IPS-NIHi11 (cell line): ENCODE results near the gene PLCB4.
"Not testable (repeated sequence)": the region's sequence is repeated elsewhere in the genome, so short reads cannot be mapped to it uniquely, and the experiment has no call there.

Source experiments
- DNase-seq: peaks from one replicate; pipeline ENCODE4 v3.0.0; 2012; ENCODE audit warnings: mixed read lengths, low spot score

Gene PLCB4

DNA sequence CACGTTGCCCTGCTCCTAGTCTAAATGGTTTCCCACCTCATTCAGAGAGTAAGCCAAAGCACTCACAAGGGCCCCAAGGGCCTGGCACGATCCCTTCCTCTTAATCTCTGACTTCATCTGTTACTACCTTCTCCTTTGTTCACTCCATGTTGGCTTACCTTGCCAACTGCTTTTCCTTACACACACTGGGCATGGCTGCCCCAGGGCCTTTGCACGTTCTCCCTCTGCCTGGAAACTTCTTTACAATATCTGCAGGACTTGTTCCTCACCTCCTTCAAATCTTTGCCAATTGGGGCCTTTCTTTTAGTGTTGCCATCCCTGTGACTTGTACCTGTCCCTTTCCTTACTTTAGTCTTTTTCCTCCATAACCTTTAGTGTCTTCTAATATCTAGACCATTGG lies 73.9 kb downstream of the PLCB4 start:
- DNase-seq, result no peak

DNA sequence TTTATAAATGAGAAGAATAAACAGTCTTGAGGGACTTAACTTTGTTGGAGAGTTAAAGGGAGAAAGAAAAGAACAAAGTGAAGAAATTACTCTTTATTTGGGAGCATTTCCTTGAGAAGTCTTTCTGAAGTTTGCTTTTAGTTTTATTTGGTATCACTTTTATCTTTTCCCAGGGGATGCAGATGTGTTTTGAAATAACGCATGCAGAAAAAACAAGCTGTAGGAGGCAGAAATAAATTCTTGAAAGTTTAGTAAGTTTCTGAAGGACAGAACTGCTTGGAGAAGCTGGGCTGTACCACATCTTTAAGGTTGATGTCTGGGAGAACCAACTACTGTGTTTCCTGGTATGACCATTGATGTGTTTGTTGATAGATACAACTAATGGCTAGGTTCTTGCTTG lies 75.0 kb downstream of the PLCB4 start:
- DNase-seq, result no peak

DNA sequence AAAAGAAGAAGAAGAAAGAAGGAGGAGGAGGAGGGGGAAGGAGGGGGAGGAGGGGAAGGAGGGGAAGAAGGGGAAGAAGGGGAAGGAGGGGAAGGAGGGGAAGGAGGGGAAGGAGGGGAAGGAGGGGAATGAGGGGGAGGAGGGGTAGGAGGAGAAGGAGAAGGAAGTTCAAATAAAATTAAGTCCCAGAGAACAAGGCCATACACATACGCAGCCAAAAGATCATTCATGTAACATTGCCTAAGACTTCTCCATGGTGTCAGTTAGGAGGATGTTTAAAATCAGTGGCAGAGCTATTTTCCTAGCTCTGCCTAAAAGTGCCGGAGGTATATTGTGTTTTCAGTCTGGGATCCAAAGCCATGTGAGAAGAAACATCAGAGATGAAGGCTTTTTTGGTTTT lies 75.8 kb downstream of the PLCB4 start:
- DNase-seq, result no peak

DNA sequence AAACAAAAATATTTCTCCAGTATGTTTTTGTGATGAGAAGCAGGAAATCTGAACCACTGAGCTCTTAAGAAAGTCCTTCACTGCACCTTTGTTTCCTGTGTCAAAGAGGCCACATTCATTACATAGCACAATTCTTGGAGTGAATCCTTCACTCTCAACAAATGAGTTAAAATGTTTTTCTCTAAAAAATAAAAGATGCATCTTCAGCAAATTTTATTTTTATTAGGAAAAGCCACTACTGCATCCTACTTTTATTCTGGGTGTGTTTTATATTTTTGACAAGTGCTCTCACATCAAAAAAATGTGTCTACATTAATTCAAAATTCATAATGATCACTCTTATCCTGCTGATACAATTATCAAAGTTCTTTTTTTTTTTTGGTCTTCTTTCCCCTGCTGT lies 76.3 kb downstream of the PLCB4 start:
- no peak for DNase-seq

DNA sequence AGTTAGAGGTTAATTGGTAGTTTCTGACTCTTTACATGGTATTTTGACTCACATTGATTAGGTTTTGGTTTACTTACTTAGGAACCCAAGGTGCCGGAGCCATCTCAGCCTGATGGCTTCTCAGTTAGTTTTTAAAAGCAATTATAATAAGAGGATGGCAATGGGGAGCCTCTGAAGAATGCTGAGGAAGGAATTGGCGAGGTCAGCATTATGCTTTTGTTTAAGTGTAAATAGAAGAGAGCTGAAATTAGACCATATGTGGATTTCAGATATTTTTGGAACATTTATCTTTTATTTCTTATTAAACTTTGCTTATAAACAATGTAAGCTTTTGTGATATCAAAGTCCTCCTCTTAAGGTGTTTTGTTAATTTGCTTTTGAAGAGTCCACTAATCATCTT lies 77.8 kb downstream of the PLCB4 start:
- no peak for DNase-seq

DNA sequence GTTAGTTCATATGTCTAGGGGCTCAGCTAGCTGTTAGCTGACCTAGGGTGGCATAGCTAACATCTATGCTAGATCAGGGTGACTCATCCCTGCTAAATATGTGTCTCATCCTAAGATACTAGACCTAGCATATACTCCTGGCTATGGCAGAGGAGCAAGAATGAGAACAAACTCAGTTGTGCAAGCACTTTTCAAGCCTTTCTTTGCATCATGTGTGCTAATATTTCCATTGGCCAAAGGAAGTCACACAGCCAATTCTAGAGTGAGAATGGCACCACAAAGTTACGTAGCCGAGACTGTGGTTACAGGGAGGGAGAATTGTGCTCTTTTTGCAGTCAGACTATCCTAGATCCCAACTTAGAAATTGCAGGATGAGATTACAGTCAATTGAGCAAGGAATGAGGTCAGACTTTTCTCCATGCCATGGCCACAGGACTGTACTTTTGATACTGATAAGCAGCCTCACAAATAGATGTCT lies 78.7 kb downstream of the PLCB4 start:
- DNase-seq, result no peak

DNA sequence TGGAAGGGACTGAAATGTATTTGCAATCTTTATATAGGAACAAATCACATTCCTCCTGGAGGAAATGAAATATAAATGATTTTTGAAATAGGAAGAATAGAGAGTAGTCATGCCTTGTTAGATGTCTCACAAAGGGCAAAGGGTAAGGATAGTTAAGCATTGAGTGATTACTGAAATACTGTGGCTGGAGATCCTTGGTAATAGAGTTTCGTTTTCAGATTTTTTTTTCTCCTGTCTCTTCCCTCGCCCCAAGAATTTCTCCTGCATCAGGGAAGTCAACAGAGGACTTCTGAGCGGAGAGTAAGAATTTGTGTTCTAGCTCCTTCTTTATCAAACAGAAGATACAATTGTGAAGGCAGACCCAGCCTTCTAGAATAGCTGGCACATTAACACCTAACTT lies 79.4 kb downstream of the PLCB4 start:
- no peak for DNase-seq

DNA sequence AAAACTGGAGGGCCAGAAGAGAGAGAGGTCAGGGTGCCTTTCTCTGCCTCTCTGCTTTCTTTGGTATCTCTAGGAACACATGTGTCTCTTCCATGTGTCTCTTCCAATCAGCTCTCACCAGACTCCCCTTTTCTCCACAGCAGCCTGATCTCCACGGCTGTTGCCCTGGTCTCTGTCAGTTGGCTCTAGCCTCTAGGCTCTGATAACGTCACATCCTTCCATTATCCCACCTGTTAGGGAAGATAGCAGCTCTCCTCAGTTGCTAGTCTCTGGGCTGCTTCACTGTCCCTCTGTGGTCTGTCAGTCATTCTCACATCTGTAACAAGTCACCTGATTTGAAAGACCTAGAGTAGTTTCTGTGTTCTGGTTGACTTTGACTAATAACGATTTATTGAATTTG lies 80.2 kb downstream of the PLCB4 start:
- DNase-seq, result no peak

DNA sequence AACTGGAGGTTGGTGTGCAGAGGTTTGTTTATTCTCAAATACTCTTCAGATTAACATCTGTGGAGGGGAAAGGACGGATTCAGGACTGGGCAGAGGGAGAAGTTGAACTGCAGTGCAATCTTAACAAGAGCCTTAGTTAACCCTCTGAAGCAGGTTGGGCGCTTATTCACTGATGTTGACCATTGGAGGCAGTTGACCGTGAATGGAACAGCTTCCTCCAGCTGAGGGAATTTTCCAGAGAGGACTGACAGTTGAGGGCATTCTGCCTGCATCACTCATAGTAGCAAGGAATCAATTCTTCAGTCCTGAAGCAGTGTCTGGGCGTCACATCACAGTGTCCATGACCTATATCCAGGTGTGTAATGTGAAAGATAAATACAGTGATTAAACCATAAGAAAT lies 80.9 kb downstream of the PLCB4 start:
- no peak for DNase-seq

DNA sequence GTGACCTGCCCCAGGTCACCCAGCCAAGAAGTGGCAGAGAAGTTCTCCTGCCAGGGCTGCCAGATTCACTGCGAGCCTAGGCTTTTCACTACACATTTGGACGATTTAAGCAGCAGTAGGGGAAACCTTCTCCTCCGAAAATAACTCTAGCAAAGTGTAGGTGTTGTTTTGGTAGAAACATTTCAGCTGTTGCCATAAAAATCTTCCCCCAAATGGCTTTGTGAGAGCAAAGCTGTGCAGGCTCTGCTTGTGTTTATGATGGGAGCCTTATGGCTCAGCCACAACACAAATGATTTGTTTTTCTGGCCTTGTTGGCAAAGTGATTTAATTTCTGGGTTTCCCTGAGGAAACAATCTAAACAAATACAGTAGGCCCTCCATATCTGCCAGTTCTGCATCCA lies 81.8 kb downstream of the PLCB4 start:
- no peak for DNase-seq

DNA sequence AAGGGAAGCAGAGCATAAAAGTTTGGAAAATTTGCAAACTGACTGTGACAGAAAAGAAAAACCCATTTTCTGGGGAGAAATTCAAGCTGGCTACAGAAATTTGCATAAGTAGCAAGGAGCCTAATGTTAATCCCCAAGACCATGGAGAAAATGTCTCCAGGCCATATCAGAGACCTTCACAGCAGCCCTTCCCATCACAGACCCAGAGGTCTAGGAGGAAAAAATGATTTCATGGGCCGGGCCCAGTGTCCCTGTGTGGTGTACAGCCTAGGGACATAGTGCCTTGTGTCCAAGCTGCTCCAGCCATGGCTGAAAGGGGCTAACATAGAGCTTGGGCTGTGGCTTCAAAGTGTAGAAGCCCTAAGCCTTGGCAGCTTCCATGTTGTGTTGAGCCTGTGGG lies 83.3 kb downstream of the PLCB4 start:
- DNase-seq, result not testable (repeated sequence)

DNA sequence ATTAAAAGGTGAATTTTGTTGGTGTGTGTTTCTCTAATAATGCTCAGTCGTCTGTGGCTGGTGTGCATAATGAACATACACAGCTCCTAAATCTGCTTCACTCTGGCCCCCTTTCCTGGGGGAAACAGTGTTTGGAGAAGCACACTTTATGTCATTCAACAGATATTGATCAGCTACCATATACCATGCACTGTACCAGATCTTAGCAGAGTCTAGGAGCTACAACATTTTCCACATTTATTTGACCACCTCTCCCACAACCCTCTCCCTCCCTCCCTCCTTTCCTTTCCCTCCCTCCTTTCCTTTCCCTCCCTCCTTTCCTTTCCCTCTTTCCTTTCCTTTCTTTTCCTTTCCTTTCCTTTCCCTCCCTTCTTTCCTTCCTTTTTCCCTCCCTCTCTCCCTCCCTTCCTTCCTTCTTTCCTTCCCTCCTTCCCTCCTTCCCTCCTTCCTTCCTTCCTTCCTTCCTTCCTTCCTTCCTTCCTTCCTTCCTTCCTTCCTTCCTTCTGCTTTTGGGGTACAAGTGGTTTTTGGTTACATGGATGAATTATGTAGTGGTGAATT lies 85.7 kb downstream of the PLCB4 start:
- no peak for DNase-seq

DNA sequence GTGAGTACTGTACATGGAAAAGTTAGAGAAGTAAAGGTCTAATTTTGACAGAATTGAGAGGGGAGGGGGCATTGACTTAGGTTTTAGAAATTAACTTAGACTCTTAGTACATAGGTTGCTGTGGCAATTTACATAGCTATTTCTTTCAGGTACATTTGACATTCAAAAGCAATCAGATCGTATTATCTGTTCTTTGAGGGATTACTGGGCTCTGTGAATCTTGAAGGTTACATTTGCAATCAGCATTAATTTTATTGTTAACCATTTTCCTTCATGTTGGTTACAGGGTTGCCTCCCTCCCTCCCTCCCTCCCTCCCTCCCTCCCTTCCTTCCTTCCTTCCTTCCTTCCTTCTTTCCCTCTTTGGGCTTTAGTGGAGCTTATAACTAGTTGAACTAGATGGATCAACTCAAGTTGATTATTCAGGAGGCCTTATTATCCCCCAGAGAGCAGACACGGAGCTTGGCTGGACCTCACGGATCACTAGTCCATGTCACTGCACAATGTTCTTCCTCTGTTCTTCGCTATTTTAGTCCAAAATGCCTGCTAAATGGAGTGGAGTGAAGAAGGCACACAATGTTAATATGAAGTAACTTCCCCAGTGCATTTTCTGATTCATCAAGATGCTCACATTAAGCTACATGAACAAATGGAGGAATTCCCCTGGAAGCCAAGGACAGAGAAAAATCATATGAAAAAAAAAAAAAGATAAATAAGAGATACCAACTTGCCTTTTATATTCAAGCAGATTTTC lies 87.8 kb downstream of the PLCB4 start:
- DNase-seq, result no peak

DNA sequence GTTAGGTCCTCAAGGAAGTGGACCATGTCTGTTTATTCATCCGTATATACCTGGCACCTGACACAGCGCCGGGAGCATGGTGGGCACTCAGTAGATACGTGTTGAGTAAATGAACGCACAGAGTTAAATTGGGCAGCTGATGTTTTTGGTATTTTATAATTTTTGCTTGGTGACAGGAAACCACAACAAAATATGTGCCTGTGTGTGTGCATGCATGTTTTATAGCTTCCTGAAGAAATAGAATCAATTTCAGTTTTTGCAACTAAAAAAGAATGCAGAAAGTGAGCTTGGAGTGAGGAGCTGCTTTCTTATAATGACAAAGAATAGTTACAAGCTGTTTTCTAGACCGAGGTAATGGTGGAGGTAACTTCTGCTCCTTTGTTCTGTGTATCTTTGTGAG lies 91.4 kb downstream of the PLCB4 start:
- DNase-seq, result no peak

DNA sequence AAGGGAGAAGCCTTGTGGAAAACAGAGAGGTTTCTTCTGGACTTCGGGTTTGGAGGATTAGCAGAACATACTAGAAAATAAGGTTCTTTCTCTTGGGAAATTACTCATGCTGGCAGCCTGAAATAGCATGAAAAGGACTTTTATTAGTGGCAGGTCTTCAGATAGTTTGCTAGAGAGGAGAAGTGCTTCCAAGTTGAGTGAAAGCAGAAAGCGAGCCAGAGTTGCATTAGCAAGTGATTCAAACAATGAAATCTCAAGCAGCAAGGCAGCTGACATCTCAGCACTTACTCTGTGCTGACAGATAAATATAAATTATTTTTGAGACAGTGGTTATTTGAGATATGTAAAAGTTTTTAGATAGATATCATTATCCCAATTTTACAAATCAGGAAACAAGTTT lies 91.9 kb downstream of the PLCB4 start:
- no peak for DNase-seq

DNA sequence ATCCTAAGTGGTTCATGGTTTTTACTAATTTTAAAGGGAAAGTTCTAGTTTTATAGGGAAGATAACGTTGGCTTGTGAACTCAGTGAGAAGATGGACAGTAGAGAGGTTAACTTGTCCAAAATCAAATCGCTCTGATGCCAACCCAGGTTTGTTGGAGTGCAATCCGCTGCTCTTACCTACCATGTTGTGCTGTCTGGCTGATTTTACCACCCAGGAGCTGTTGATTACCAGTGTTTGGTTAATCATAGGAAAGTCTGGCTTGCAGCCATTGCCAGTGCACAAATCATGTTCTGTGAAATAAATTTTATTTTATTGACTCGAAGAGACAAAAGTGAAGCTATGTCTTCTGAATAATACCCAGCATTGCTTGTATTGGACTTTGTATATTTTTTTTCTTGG lies 92.4 kb downstream of the PLCB4 start:
- no peak for DNase-seq

DNA sequence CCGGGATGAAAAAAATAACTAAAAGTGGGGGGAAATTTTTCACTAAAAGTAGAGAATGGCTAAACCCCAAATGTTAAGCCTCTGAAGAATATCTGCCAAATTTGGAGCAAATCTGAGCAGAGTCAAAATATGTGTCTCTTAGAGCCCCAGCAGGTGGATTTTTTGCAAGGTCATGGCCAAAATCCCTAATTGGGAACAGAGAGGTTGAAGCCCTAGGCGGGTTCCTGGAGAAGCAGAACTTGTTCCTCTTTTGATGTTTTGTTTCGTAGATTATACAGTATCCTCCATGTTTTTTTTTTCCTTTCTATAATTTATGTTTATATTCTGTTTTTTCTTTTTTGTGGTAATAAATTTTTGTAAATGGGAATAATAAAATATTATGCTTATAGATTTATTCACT lies 94.4 kb downstream of the PLCB4 start:
- no peak for DNase-seq

DNA sequence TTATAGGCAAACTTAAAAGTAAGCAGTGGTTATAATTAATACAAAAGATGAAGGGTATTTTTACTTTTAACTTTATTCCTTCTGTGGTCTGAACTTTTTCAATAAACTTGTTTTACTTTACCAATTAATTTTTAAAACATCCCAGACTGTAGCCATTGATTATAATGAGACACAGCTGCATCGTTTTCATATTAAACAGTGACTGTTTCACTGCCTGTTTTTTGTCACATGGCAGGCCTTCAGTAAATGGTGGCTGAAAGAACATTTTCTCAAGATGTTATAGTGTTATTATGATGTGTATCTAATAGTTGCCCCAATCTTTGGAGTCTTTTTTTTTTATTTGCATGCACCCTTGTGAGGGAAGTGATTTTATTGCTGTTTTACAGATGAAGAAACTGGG lies 95.1 kb downstream of the PLCB4 start:
- DNase-seq, result no peak

DNA sequence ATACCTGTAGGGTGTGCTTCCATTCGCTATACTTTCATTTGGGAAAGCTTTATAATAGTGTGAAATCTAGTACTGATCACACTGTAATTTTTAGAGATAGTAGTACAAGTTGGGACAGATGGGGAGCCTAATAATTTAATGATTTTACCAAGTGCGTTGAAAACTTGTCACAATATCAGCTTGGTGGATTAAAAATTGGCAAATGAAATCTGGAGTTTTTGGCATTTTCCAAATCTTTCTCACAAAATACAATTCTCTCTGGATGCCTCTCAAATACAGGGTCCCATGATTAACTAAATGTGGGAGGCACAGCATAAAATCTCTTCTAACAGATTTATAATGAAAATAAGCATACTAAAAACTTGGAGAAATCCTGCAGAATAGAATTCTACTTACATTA lies 96.4 kb downstream of the PLCB4 start:
- DNase-seq, result no peak

DNA sequence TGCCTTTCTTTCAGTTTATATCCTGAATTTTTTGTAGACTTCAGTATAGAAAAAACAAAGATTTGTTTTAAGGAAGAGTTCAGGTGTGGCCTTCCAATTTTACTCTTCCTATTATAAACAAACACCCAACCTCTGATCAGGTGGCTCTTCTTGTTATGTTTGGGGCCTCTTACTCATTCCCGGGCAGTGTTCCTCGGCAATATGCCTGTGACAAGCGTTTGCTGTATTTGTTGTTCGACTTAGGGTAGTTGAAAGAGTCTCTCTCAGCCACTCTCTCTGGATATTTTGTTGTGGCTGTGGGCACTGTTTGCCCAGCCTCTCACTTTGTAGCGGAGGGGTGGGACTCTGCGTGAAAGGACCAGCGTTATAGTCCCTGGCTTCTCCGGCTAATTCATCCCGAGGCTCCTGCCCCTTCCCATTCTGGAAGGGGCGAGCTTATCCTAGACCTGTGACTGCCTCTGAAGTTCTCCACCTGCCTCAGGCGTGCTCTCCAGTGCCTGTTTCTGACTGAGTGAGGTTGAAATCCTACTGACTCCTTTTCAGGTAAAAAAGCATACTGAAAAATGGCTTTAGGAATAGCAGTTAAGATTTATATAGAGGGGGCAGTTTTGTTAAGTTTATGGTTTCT lies 97.4 kb downstream of the PLCB4 start:
- no peak for DNase-seq

DNA sequence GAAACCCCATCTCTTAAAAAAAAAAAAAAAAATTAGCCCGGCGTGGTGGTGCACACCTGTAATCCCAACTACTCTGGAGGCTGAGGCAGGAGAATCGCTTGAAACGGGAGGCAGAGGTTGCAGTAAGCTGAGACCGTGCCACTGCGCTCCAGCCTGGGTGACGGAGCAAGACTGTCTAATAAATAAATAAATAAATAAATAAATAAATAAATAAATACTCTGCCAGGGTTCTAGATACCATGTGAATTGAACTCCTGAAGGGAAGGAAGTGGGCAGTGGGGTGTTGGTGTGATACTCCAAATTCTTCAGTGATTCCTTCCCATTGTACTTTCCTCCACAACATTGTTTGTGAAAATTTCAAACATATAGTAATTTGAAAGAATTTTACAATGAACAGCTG lies 100.5 kb downstream of the PLCB4 start:
- no peak for DNase-seq

DNA sequence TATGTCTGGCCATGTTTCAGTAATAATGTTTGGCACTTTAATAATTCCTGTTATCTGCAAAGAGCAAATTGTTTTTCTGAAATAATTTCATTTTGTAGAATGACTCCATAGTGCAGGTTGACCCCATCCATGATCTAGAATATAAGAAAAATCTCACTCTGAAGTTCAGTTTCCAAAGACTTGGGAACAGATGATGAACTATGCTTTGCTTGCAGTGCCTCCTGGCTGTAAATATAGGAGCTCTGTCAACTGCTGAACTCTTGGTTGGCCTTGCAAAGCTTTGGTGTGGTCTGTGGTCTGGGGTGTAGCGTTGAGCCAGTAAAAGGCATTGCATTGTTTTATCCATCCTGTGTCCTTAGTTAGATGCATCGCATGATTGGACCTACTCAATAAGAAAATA lies 104.0 kb downstream of the PLCB4 start:
- DNase-seq, result no peak

DNA sequence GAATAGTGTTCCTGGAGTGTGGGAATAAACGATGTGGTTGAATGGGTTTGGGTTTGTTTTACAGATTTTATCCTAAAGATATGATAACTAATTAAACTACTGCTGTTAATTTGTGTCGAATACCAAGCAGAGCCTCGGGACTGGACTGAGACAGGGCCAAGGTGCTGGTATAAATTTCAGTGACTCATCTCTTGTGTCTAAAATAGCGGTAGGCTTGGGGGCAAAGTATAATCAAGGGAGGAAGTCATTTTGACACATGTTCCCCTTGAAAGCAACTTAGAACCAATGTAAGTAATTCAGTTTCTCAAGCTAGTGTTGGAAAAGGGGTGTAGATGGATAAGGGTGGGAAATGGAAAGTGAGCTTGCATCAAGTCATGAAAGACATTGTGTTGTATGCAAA lies 108.4 kb downstream of the PLCB4 start:
- DNase-seq, result no peak
